Nephron (organoid): ENCODE data around the gene RNF113B.

ENCODE experiments used
- H3K27ac Mint-ChIP-seq, 3 experiments: 2 replicates each; pipeline ENCODE4 v1.8.0; 2020; ENCODE audit warnings: mixed read lengths in 3 of 3, mild to moderate bottlenecking in 2 of 3, moderate library complexity in 1 of 3
- H3K27me3 Mint-ChIP-seq: 2 replicates; pipeline ENCODE4 v1.8.0; 2021; ENCODE audit warnings: low read depth, mild to moderate bottlenecking, moderate library complexity, mixed read lengths
- H3K36me3 Mint-ChIP-seq: 2 replicates; pipeline ENCODE4 v1.8.0; 2020; ENCODE audit warnings: low read depth, mixed read lengths
- H3K4me1 Mint-ChIP-seq: 2 replicates; pipeline ENCODE4 v1.8.0; 2020; ENCODE audit warnings: mixed read lengths
- H3K4me3 Mint-ChIP-seq, 3 experiments: 2 replicates each; pipeline ENCODE4 v1.8.0; 2020; ENCODE audit warnings: mild to moderate bottlenecking in 3 of 3, mixed read lengths in 3 of 3, moderate library complexity in 2 of 3
- H3K9me3 Mint-ChIP-seq: 2 replicates; pipeline ENCODE4 v1.8.0; 2020; ENCODE audit warnings: mixed read lengths
- TF ChIP-seq, protein P1 (sequence below), 3 experiments: fragments of 200-600 bp; sonication (generic); IDR thresholded peaks; one replicate each; pipeline ENCODE4 v1.5.0; 2021; ENCODE audit warnings: antibody characterized with exemption in 3 of 3; ENCODE audit not compliant: unreplicated experiment in 3 of 3

Gene RNF113B

DNA sequence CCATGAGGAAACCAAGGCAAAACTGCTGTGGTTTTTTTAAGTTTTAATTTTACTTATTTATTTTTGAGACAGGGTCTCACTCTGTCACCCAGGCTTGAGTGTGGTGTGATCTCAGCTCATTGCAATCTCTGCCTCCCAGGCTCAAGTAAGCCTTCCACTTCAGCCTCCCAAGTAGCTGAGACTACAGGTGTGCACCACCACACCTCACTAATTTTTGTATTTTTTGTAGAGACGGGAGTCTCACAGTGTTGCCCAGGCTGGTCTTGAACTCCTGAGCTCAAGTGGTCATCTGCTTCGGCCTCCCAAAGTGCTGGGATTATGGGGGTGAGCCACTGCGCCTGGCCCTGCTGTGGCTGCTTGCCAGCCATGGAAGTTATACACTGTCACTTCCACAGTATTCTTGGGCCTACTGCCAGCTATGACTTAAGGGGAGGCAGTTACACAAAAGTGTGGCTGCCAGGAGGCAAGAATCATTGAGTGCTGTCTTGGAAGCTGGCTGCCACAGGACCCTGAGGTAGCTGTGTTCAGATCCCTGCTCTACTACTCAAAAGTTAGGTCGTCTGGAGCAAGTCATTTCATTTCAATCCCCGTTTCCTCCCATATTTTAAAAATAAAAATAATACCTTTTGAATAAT, 21.5 kb downstream of the RNF113B start:
- H3K27ac Mint-ChIP-seq = no peak overlapping the region
- H3K4me3 Mint-ChIP-seq = no peak overlapping the region
- peaks cover 49% of the 10 kb centered on the region for H3K4me1 Mint-ChIP-seq
- TF ChIP-seq, protein P1, sequence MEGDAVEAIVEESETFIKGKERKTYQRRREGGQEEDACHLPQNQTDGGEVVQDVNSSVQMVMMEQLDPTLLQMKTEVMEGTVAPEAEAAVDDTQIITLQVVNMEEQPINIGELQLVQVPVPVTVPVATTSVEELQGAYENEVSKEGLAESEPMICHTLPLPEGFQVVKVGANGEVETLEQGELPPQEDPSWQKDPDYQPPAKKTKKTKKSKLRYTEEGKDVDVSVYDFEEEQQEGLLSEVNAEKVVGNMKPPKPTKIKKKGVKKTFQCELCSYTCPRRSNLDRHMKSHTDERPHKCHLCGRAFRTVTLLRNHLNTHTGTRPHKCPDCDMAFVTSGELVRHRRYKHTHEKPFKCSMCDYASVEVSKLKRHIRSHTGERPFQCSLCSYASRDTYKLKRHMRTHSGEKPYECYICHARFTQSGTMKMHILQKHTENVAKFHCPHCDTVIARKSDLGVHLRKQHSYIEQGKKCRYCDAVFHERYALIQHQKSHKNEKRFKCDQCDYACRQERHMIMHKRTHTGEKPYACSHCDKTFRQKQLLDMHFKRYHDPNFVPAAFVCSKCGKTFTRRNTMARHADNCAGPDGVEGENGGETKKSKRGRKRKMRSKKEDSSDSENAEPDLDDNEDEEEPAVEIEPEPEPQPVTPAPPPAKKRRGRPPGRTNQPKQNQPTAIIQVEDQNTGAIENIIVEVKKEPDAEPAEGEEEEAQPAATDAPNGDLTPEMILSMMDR (IDR thresholded peaks at IDR 0.05; ENCODE audit: unreplicated experiment in 3 of 3) = no peak
- H3K36me3 Mint-ChIP-seq = peaks cover 44% of the 10 kb centered on the region
- H3K27me3 Mint-ChIP-seq = no peaks in the 10 kb centered on the region
- H3K9me3 Mint-ChIP-seq = no peaks in the 10 kb centered on the region

DNA sequence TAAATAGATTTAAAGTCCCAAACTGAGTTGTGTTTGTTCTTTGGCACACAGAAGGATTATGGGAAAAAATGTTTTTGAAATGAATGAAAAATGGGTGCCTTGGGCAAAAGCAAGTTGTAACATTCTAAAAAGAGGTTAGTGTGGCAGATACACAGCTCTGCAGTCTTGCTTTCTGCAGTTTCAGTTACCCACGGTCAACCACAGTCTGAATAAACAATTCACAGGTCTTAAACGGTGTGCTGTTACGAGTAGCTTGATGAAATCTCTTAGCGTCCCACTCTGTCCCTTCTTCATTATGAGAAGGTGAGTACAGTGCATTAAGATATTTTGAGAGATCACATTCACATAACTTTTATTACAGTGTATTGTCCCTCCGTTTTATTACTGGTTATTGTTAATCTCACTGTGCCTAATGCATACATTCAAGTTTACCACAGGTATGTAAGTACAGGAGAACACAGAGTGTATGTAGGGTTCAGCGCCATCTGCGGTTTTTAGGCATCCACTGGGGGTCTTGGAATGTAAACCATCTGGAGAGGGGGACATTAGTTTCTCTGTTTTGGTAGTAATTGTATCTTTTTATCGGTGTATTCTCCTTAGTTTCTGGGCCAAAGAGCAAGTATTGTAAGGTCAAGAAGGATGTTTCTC, 26.1 kb downstream of the RNF113B start:
- Mint-ChIP-seq H3K27me3 (no peaks in the 10 kb centered on the region), H3K9me3 (no peaks in the 10 kb centered on the region), H3K36me3 (peaks cover 43% of the 10 kb centered on the region), H3K27ac (peak overlapping the region in 1 of 3 experiments; percentile 53), H3K4me1 (peaks cover 57% of the 10 kb centered on the region), H3K4me3 (no peak overlapping the region)
- TF ChIP-seq, protein P1 (IDR thresholded peaks at IDR 0.05; ENCODE audit: unreplicated experiment in 3 of 3) = no peak

DNA sequence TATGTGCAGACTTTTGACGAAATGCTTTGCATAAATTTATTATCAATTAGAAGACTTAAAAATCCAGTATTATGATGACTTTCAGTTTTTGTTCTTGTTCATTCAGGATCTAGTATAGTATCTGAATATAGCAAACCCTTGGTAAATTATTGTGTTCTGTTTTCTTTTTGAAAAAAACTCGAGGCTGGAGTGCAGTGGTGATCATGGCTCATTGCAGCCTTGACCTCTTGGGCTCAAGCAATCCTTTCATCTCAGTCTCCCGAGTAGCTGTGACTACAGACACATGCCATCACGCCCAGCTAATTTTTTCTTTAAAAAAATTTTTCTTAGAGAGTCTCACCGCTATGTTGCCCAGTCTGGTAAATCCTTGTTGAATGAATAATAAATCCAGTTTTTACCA, 29.5 kb downstream of the RNF113B start:
- Mint-ChIP-seq H3K27me3 (no peaks in the 10 kb centered on the region), H3K4me1 (peaks cover 65% of the 10 kb centered on the region), H3K4me3 (peak overlapping the region; percentile 40 to 52 (median 49)), H3K36me3 (peaks cover 26% of the 10 kb centered on the region), H3K9me3 (no peaks in the 10 kb centered on the region), H3K27ac (peak overlapping the region; percentile 48 to 62 (median 52))
- TF ChIP-seq, protein P1 (IDR thresholded peaks at IDR 0.05; ENCODE audit: unreplicated experiment in 3 of 3) = peak in 1 of 3 experiments; percentile 6

DNA sequence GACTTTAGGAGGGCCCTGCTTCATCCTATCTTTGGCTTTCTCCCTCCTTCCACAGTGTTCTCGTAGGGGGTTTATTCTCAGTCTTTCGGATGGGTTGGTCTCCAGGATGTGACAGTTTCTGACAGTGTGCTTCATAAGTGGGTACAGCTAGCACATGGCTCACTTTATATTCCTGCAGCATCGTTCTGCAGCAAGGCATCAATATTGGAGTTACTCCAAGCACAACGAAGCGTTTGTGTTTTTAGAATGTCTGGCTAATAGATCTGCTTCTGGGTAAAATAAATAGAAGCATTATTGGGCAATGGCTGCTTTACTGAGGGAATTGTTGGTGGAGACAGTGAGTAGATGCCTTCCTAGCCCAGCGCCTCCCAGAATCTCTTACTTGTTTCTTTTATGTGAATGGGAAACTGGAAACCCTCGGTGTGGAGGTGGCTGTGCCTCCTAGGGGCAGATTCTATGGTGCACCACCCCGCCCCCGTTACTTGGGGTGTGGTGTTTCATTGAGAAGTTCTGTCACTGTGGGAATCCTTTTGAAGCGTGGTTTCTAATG, 32.2 kb downstream of the RNF113B start:
- Mint-ChIP-seq H3K9me3 (no peaks in the 10 kb centered on the region), H3K4me1 (peaks cover 49% of the 10 kb centered on the region), H3K36me3 (peaks cover 11% of the 10 kb centered on the region)

DNA sequence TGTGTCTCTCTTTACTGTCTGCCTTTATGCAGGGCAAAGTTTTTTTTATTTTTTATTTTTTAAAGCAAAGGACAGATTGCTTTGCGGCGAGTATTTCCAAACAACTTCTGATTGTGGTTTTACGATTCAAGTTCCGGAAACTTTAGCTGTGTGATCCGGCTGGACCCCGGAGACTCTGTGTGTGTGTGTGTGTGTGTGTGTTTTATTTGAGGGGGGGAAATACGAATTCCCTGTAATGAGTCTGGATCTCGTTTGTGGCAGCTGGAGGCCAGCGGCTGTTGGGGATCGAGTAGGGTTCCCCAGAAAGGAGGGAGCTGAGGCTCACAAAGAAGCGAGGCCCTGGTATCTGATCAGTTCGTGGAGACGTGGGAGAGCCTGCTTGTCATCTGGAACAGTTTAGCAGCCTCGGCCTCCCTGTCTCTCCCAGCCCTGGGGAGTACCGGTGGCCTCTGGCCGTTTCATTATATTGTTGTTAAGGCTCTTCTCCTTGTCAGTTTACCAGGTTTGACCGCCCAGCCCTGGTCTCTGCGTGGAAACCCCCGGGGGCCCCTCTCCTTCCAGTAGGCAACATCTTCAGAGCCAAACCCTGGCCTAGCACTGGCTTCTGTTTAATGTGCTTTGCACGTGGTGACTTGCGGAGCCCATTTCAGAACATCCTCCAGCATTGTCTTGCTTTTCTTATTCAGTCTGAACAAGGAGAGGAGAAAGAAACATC, 32.9 kb downstream of the RNF113B start:
- Mint-ChIP-seq H3K4me1 (peaks cover 46% of the 10 kb centered on the region), H3K4me3 (peak overlapping the region; percentile 97 to 99 (median 97)), H3K9me3 (no peaks in the 10 kb centered on the region), H3K27ac (peak overlapping the region; percentile 96 to 99 (median 98)), H3K27me3 (peaks cover 5% of the 10 kb centered on the region), H3K36me3 (peaks cover 9% of the 10 kb centered on the region)
- TF ChIP-seq, protein P1 (IDR thresholded peaks at IDR 0.05; ENCODE audit: unreplicated experiment in 3 of 3) = no peak

More for the DNA sequence above, 32.2 kb downstream of the RNF113B start:
- H3K27me3 Mint-ChIP-seq = peaks cover 5% of the 10 kb centered on the region
- H3K27ac Mint-ChIP-seq = peak overlapping the region; percentile 96 to 99 (median 98)
- H3K4me3 Mint-ChIP-seq = peak overlapping the region; percentile 97 to 99 (median 97)
- TF ChIP-seq, protein P1 (IDR thresholded peaks at IDR 0.05; ENCODE audit: unreplicated experiment in 3 of 3) = peak in 1 of 3 experiments; percentile 10
